Neuronal stem cell (in vitro differentiated cells): ENCODE data around the gene SYT5.
A peak's percentile ranks its signal among the peaks of the same experiment; 100 is the strongest.

ENCODE experiments used
- DNase-seq: peaks from one replicate; pipeline ENCODE4 v3.0.0-alpha.2; 2013; ENCODE audit warnings: low spot score
- H2AFZ ChIP-seq: one replicate; pipeline ENCODE4 v1.6.1; 2013; ENCODE audit warnings: mild to moderate bottlenecking, low read length, inconsistent platforms
- H2AK5ac ChIP-seq: 2 replicates; pipeline ENCODE4 v1.6.1; 2013; ENCODE audit warnings: low read depth, mild to moderate bottlenecking, inconsistent platforms, low read length, moderate library complexity, mixed read lengths
- H2BK120ac ChIP-seq: 2 replicates; pipeline ENCODE4 v1.6.1; 2013; ENCODE audit warnings: low read depth, mild to moderate bottlenecking, inconsistent platforms, low read length, moderate library complexity, mixed read lengths
- H2BK12ac ChIP-seq: one replicate; pipeline ENCODE4 v1.6.1; 2013; ENCODE audit warnings: low read length, inconsistent platforms
- H2BK15ac ChIP-seq: 2 replicates; pipeline ENCODE4 v1.6.1; 2013; ENCODE audit warnings: mild to moderate bottlenecking, low read length, inconsistent platforms, mixed read lengths
- H2BK5ac ChIP-seq: one replicate; pipeline ENCODE4 v1.6.1; 2013; ENCODE audit warnings: inconsistent platforms, mild to moderate bottlenecking, low read length, moderate library complexity
- H3K14ac ChIP-seq: one replicate; pipeline ENCODE4 v1.6.1; 2013; ENCODE audit warnings: low read length, inconsistent platforms
- H3K18ac ChIP-seq: 2 replicates; pipeline ENCODE4 v1.6.1; 2013; ENCODE audit warnings: low read length, inconsistent platforms
- H3K23ac ChIP-seq: 2 replicates; pipeline ENCODE4 v1.6.1; 2013; ENCODE audit warnings: low read depth, mild to moderate bottlenecking, mixed read lengths, low read length, inconsistent platforms; ENCODE audit not compliant: poor library complexity
- H3K27ac ChIP-seq: replicated peaks from 3 replicates; pipeline ENCODE4 v1.5.1; 2013; ENCODE audit warnings: low read length, inconsistent platforms
- H3K27me3 ChIP-seq, 3 experiments: 2 replicates each; pipeline ENCODE4 v1.6.1; 2013; ENCODE audit warnings: low read length in 3 of 3, mild to moderate bottlenecking in 2 of 3, inconsistent platforms in 1 of 3, low read depth in 1 of 3, mixed read lengths in 1 of 3, moderate library complexity in 1 of 3; ENCODE audit not compliant: control insufficient read depth in 3 of 3, insufficient read depth in 3 of 3
- H3K36me3 ChIP-seq, 2 donors: replicated peaks in 1 of 2; 2 replicates each; pipeline ENCODE4 v1.6.1; 2013; ENCODE audit warnings: low read length in 2 of 2; ENCODE audit not compliant: control insufficient read depth in 2 of 2, insufficient read depth in 2 of 2
- H3K4ac ChIP-seq: 2 replicates; pipeline ENCODE4 v1.6.1; 2013; ENCODE audit warnings: inconsistent platforms, mild to moderate bottlenecking, low read length, moderate library complexity
- H3K4me1 ChIP-seq, 2 donors: 1 replicate in 1 of 2; 2 replicates in 1 of 2; pipeline ENCODE4 v1.6.1; 2013; ENCODE audit warnings: low read length in 2 of 2, low read depth in 1 of 2; ENCODE audit not compliant: control insufficient read depth in 2 of 2, insufficient read depth in 1 of 2
- H3K4me2 ChIP-seq: one replicate; pipeline ENCODE4 v1.6.1; 2013; ENCODE audit warnings: mild to moderate bottlenecking, low read length, inconsistent platforms; ENCODE audit not compliant: insufficient read depth, poor library complexity, severe bottlenecking
- H3K4me3 ChIP-seq, 2 donors: 2 replicates each; pipeline ENCODE4 v1.5.1; 2013; ENCODE audit warnings: low read length in 2 of 2, mild to moderate bottlenecking in 2 of 2, inconsistent platforms in 1 of 2, moderate library complexity in 1 of 2
- H3K79me1 ChIP-seq: one replicate; pipeline ENCODE4 v1.6.1; 2013; ENCODE audit warnings: low read depth, mild to moderate bottlenecking, inconsistent platforms, low read length, moderate library complexity
- H3K9ac ChIP-seq: one replicate; pipeline ENCODE4 v1.6.1; 2013; ENCODE audit warnings: mild to moderate bottlenecking, low read depth, low read length, inconsistent platforms; ENCODE audit not compliant: poor library complexity
- H3K9me3 ChIP-seq, 2 donors: replicated peaks in 1 of 2; 2 replicates each; pipeline versions ENCODE3 to v1.6.1; 2013; ENCODE audit warnings: low read length in 2 of 2, mild to moderate bottlenecking in 2 of 2, inconsistent platforms in 1 of 2, low read depth in 1 of 2, mixed read lengths in 1 of 2, moderate library complexity in 1 of 2; ENCODE audit not compliant: control insufficient read depth in 2 of 2, insufficient read depth in 1 of 2
- H4K8ac ChIP-seq: one replicate; pipeline ENCODE4 v1.6.1; 2013; ENCODE audit warnings: low read depth, mild to moderate bottlenecking, inconsistent platforms, low read length, moderate library complexity
- H4K91ac ChIP-seq: one replicate; pipeline ENCODE4 v1.6.1; 2013; ENCODE audit warnings: low read length, low read depth, mild to moderate bottlenecking, inconsistent platforms; ENCODE audit not compliant: poor library complexity
- WGBS, 2 donors: extraction: QIAGEN DNeasy Blood & Tissue Kit; methylation state at CpG; one replicate each; pipeline ENCODE4 v1.1.7; 2013; ENCODE audit warnings: missing lambda C conversion rate in 2 of 2, mixed read lengths in 1 of 2; ENCODE audit not compliant: insufficient read length in 2 of 2, insufficient replicate concordance in 1 of 2; ENCODE audit errors: extremely low coverage in 2 of 2; 5-methylcytosine and 5-hydroxymethylcytosine counted together

SYT5 gene

DNA sequence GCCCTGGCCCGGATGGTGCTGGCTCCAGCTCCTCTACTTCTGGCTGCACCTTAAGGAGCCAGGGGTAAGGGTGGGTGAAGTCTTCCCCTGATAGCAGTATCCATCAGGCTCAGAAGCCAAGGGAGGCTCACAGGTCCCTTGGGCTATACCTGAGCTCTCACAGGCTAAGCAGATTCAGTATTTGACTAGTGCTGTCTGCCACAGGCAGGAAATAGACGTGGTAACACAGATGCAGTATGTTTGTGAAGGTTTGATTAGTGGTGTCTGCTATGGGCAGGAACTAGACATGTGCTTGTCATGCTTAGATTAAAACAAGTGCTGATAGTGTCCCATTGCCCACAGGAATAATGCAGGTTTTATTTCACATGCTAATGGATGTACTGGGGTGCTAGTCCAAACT, 4.0 kb downstream of the SYT5 start:
- Histone ChIP-seq H3K4ac (no peak overlapping the region), H3K23ac (no peak overlapping the region), H2BK15ac (peak overlapping the region; percentile 10), H3K4me3 (no peak overlapping the region), H3K9me3 (peaks cover 3 to 5% of the 10 kb centered on the region in 2 donors), H2BK5ac (no peak overlapping the region), H3K27me3 (peaks cover 4 to 62% (median 16%) of the 10 kb centered on the region in 3 experiments), H3K18ac (no peak overlapping the region), H2BK120ac (no peak overlapping the region), H3K4me1 (peaks cover 12 to 16% of the 10 kb centered on the region in 2 donors), H2BK12ac (no peak overlapping the region), H3K9ac (no peak overlapping the region), H4K91ac (no peak overlapping the region), H3K4me2 (no peak overlapping the region), H4K8ac (no peak overlapping the region), H3K79me1 (no peaks in the 10 kb centered on the region), H3K27ac (no peak overlapping the region), H3K36me3 (no peaks in the 10 kb centered on the region), H2AK5ac (no peak overlapping the region), H3K14ac (no peak overlapping the region), H2AFZ (no peak overlapping the region)
- DNase-seq: no peak
- WGBS, 2 donors: no CpG with 5 or more reads among the region's 2 CpGs

DNA sequence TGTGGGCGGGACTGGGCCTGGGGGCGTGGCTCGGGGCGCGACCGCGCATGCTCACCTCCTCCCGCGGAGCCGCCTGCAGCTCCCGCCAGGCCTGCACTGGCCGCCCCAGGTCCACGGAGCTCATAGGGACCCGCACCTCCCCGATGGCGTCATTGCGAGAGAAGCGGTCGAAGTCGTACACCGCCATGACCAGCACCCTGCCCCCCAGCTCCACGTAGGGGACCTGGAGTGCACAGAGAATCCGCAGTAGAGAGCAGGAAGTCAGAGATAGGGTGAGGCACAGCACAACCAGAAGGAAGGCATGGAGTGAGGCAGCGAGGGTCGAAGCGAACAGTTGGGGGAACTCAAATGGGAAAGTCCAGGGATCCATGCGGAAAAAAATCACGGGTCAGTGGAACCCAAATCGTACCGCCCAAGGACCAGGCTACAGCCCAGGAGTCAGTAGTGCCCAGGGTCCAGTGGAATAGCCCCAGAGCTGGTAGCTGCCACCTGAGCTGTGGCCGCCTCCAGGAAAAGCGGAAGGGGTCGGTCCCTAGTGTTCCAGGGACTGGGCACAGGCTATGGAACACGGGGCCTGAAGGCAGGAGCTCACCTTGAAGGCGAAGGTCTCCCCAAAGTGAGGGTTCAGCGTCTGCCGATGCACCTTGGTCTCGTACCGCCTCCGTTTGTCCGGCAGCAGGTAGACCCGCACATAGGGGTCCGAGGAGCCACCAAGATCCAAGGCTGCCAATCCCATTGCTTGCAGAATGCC, 4.8 kb downstream of the SYT5 start:
- H3K27ac ChIP-seq: no peak overlapping the region
- peak overlapping the region; percentile 17 for H3K23ac ChIP-seq
- no peaks in the 10 kb centered on the region for H3K79me1 ChIP-seq
- no peak overlapping the region for H4K8ac ChIP-seq
- H2AK5ac ChIP-seq: no peak overlapping the region
- no peak overlapping the region for H2AFZ ChIP-seq
- no peak for DNase-seq
- H2BK120ac ChIP-seq: no peak overlapping the region
- H4K91ac ChIP-seq: no peak overlapping the region
- H3K14ac ChIP-seq: no peak overlapping the region
- WGBS, 2 donors: no CpG with 5 or more reads among the region's 43 CpGs
- H3K4ac ChIP-seq: no peak overlapping the region
- no peak overlapping the region for H3K9ac ChIP-seq
- H2BK12ac ChIP-seq: no peak overlapping the region
- peak overlapping the region in 1 of 2 donors; percentile 56 for H3K4me3 ChIP-seq
- H3K9me3 ChIP-seq: peaks cover 3 to 5% of the 10 kb centered on the region in 2 donors
- H3K4me2 ChIP-seq: no peak overlapping the region
- H2BK5ac ChIP-seq: no peak overlapping the region
- peaks cover 12 to 16% of the 10 kb centered on the region in 2 donors for H3K4me1 ChIP-seq
- H3K27me3 ChIP-seq: peaks cover 4 to 60% (median 8%) of the 10 kb centered on the region in 3 experiments
- H3K36me3 ChIP-seq: no peaks in the 10 kb centered on the region
- peak overlapping the region; percentile 16 for H3K18ac ChIP-seq
- peak overlapping the region; percentile 10 for H2BK15ac ChIP-seq

DNA sequence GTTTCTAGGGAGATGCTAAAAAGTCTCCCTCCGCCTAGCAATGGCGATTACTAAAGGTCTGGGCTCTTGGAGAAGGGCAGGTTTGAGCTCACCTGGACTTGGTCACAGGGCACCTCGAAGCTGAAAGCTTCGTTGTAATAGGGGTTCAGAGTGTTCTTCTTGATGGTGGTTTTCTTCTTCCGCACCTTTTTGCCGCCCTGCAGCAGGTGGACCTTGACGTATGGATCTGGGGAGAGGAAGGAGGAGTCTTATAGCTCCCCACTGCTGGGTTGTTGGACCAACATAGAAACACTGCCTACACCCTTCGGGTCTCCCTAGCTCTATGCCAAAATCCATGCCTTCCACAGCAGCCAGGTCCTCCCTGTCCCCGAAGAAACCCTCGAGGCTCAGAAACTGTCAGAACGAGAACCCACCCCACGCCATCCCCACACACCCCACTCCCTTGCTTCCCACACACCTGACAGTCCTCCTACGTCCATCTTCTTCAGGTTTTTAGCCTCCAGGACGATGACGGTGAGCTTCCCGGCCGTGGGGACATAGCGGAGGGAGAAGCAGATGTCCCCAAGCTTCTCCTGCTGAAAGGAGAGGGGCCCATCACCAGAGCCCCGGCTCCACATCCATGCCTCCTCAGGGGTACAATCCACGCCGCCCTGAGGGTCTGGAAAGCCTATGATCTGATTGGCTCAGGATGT, 5.5 kb downstream of the SYT5 start:
- Histone ChIP-seq H3K27ac (no peak overlapping the region), H4K91ac (no peak overlapping the region), H3K14ac (no peak overlapping the region), H3K4ac (no peak overlapping the region), H2BK15ac (no peak overlapping the region), H3K23ac (no peak overlapping the region), H2BK12ac (no peak overlapping the region), H3K36me3 (no peaks in the 10 kb centered on the region), H2BK5ac (no peak overlapping the region), H2AK5ac (no peak overlapping the region), H3K4me2 (peak overlapping the region; percentile 95), H3K79me1 (no peaks in the 10 kb centered on the region), H4K8ac (no peak overlapping the region), H2AFZ (no peak overlapping the region), H3K4me3 (no peak overlapping the region), H3K9me3 (peaks cover 3 to 5% of the 10 kb centered on the region in 2 donors), H3K18ac (no peak overlapping the region), H3K4me1 (peaks cover 9 to 13% of the 10 kb centered on the region in 2 donors), H3K9ac (no peak overlapping the region), H2BK120ac (no peak overlapping the region), H3K27me3 (peaks cover 4 to 58% (median 5%) of the 10 kb centered on the region in 3 experiments)
- WGBS, 2 donors: no CpG with 5 or more reads among the region's 21 CpGs
- no peak for DNase-seq
